ENCODE results near the gene F12. TPM values are rescaled to one million over a fixed set of nuclear protein-coding genes. Genes with fewer than 3 reads are reported as not detected.

The F12 gene
- total and polyA plus RNA-seq, 2 donors (not counting 3 experiments of a cell fraction or from before 2014, with no cell fraction given), result 1.00 to 1.4 TPM

GRCh38 chr5:177365845-177366527 lies 43.4 kb downstream of the F12 start:
- Histone ChIP-seq H3K9me3 (replicated peaks; ENCODE audit: control insufficient read depth, insufficient read depth, low read length) (no peaks in the 10 kb centered on the region), H3K4me1 (ENCODE audit: control insufficient read depth, extremely low read depth, insufficient read depth, low read length) (peaks cover 16% of the 10 kb centered on the region), H3K4me3 (replicated peaks in 1 of 3; ENCODE audit: insufficient read depth in 1 of 3, low read depth in 1 of 3, low read length in 3 of 3) (no peak overlapping the region), H3K4me2 (ENCODE audit: insufficient read depth, low read length) (no peak overlapping the region), H3K36me3 (ENCODE audit: control insufficient read depth in 2 of 2, extremely low read depth in 1 of 2, insufficient read depth in 2 of 2, low read length in 2 of 2) (no peaks in the 10 kb centered on the region), H3K9ac (replicated peaks; ENCODE audit: extremely low read depth, insufficient read depth, low read length) (peak overlapping the region; percentile 78), H3K79me2 (ENCODE audit: control insufficient read depth, insufficient read depth, low read length) (no peaks in the 10 kb centered on the region), H3K27me3 (ENCODE audit: control insufficient read depth in 2 of 2, insufficient read depth in 2 of 2, low read length in 2 of 2) (no peaks in the 10 kb centered on the region), H4K20me1 (replicated peaks; ENCODE audit: control insufficient read depth, extremely low read depth, insufficient read depth, low read length) (no peaks in the 10 kb centered on the region), H3K27ac (ENCODE audit: insufficient read depth, low read depth, low read length) (no peak overlapping the region), H3K9me1 (replicated peaks; ENCODE audit: control insufficient read depth, extremely low read depth, insufficient read depth, low read length) (no peaks in the 10 kb centered on the region), H2AFZ (ENCODE audit: low read depth, low read length) (peak overlapping the region; percentile 94)
- ChIA-PET CTCF (interaction anchor here (0.8 to 3.9 kb wide), 8 partner anchors 13 to 131 kb away, joined by 3 to 16 read pairs (median 5); partner anchors contain the start of genes LMAN2, PDLIM7 and PRR7), POLR2A (interaction anchor here (1.3 kb wide), 1 partner anchor 132 kb away, joined by 3 read pairs; the partner anchor contains the start of gene PDLIM7)
- intact Hi-C loops (cut with micrococcal nuclease), result loop anchor here (5.0 kb wide), 1 partner anchor 54 kb away; the partner anchor contains the start of gene MXD3
- FAIRE-seq (no peak), DNase-seq (ENCODE audit: low read depth, low spot score) (no peak)
- dilution Hi-C loops (cut with MboI; ENCODE audit: extremely low pct_ligation_motif_present, low sequenced_read_pairs), result no loop called here
- no TSS peak for BruUV-seq (replicated peaks)
- TF ChIP-seq EZH2 (IDR thresholded peaks at IDR 0.05; ENCODE audit: borderline replicate concordance, low read depth, low read length, severe bottlenecking), result no peak
- no peak for TF ChIP-seq POLR2AphosphoS5 (IDR thresholded peaks at IDR 0.05; ENCODE audit: insufficient read depth, low read depth, low read length)
- TF ChIP-seq MYC (IDR thresholded peaks at IDR 0.05; ENCODE audit: low read depth, low read length), result no peak
- TF ChIP-seq JUN (IDR thresholded peaks at IDR 0.05; ENCODE audit: borderline replicate concordance, insufficient read depth, insufficient read length, low read depth), result no peak
- no peak for TF ChIP-seq GATA2 (IDR thresholded peaks at IDR 0.05; ENCODE audit: insufficient read depth, insufficient read length, low read depth, low read length)
- TF ChIP-seq FOS (IDR thresholded peaks at IDR 0.05; ENCODE audit: borderline replicate concordance, insufficient read depth, low read length), result no peak
- TF ChIP-seq, protein P1, sequence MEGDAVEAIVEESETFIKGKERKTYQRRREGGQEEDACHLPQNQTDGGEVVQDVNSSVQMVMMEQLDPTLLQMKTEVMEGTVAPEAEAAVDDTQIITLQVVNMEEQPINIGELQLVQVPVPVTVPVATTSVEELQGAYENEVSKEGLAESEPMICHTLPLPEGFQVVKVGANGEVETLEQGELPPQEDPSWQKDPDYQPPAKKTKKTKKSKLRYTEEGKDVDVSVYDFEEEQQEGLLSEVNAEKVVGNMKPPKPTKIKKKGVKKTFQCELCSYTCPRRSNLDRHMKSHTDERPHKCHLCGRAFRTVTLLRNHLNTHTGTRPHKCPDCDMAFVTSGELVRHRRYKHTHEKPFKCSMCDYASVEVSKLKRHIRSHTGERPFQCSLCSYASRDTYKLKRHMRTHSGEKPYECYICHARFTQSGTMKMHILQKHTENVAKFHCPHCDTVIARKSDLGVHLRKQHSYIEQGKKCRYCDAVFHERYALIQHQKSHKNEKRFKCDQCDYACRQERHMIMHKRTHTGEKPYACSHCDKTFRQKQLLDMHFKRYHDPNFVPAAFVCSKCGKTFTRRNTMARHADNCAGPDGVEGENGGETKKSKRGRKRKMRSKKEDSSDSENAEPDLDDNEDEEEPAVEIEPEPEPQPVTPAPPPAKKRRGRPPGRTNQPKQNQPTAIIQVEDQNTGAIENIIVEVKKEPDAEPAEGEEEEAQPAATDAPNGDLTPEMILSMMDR (IDR thresholded peaks at IDR 0.05; ENCODE audit: extremely low read depth in 1 of 2, insufficient read depth in 1 of 2, low read depth in 1 of 2, low read length in 2 of 2), result no peak
- no peak for TF ChIP-seq MAX (IDR thresholded peaks at IDR 0.05; ENCODE audit: insufficient read depth, insufficient read length)
- TF ChIP-seq POLR2A (IDR thresholded peaks at IDR 0.05; ENCODE audit: low read depth, low read length), result no peak
